Caco-2 (cell line): ENCODE results near the gene LIPK. TPM values are rescaled to one million over a fixed set of nuclear protein-coding genes. Genes with fewer than 3 reads are reported as not detected.
"Not testable (repeated sequence)": the region's sequence is repeated elsewhere in the genome, so short reads cannot be mapped to it uniquely, and the experiment has no call there.

Experiments
- BruUV-seq: library from RNA; stranded (reverse); fragments of 400-500 nt; replicated peaks from 2 replicates; lab custom pipeline; 2021; lab: Mats Ljungman, UMichigan
- CTCF ChIA-PET: fragments of 300-600 bp; sonication (Branson Sonifier 250); formaldehyde crosslinking; loops from one replicate; lab custom pipeline; 2022; ENCODE audit warnings: antibody characterized with exemption; lab: Charles Lee
- POLR2A ChIA-PET: fragments of 300-600 bp; sonication (Branson Sonifier 250); formaldehyde crosslinking; loops from one replicate; lab custom pipeline; 2022; ENCODE audit warnings: antibody characterized with exemption; lab: Charles Lee
- DNase-seq, 2 experiments: peaks; one replicate each; pipeline versions ENCODE4 v3.0.0 to v3.0.0-alpha.2; 2020 to 2022
- H3K27me3 ChIP-seq: replicated peaks from 2 replicates; pipeline ENCODE4 v1.6.0; 2011; ENCODE audit warnings: low read length; ENCODE audit not compliant: control insufficient read depth, insufficient read depth
- H3K36me3 ChIP-seq: 2 replicates; pipeline ENCODE4 v1.5.1; 2011; ENCODE audit warnings: low read length; ENCODE audit not compliant: control insufficient read depth, insufficient read depth
- H3K4me1 ChIP-seq: fragments of 250-450 bp; sonication (Bioruptor Pico); 2 replicates; pipeline ENCODE4 v1.5.1; 2020; ENCODE audit warnings: mild to moderate bottlenecking
- H3K4me3 ChIP-seq: 2 replicates; pipeline ENCODE4 v1.5.1; 2011; ENCODE audit warnings: low read depth, mild to moderate bottlenecking, control low read depth, low read length
- H3K9me3 ChIP-seq: fragments of 250-450 bp; sonication (Bioruptor Pico); 2 replicates; pipeline ENCODE4 v1.5.1; 2020; ENCODE audit warnings: mild to moderate bottlenecking, moderate library complexity
- H3K27ac Mint-ChIP-seq: one replicate; pipeline ENCODE4 v1.8.0; 2022; ENCODE audit warnings: mixed read lengths; ENCODE audit not compliant: unreplicated experiment
- H3K27me3 Mint-ChIP-seq: one replicate; pipeline ENCODE4 v1.8.0; 2022; ENCODE audit warnings: mixed read lengths; ENCODE audit not compliant: insufficient read depth, unreplicated experiment
- H3K36me3 Mint-ChIP-seq: one replicate; pipeline ENCODE4 v1.8.0; 2022; ENCODE audit warnings: mild to moderate bottlenecking, mixed read lengths; ENCODE audit not compliant: insufficient read depth, unreplicated experiment
- H3K4me1 Mint-ChIP-seq: one replicate; pipeline ENCODE4 v1.8.0; 2022; ENCODE audit warnings: low read depth, mixed read lengths; ENCODE audit not compliant: unreplicated experiment
- H3K4me3 Mint-ChIP-seq: one replicate; pipeline ENCODE4 v1.8.0; 2022; ENCODE audit warnings: mild to moderate bottlenecking, moderate library complexity, mixed read lengths; ENCODE audit not compliant: unreplicated experiment
- H3K9me3 Mint-ChIP-seq: one replicate; pipeline ENCODE4 v1.8.0; 2022; ENCODE audit warnings: mixed read lengths; ENCODE audit not compliant: unreplicated experiment
- CTCF ChIP-seq, 2 experiments: fragments of 200-600 bp in 1 of 2; IDR thresholded peaks; 1 replicate in 1 of 2; 2 replicates in 1 of 2; pipeline versions ENCODE4 v1.5.1 to v1.8.0; 2011 to 2022; ENCODE audit warnings: antibody characterized with exemption in 1 of 2, control low read depth in 1 of 2, inconsistent platforms in 1 of 2, low read depth in 1 of 2, low read length in 1 of 2, mild to moderate bottlenecking in 1 of 2, moderate library complexity in 1 of 2; ENCODE audit not compliant: insufficient read depth in 1 of 2, severe bottlenecking in 1 of 2, unreplicated experiment in 1 of 2
- intact Hi-C: fragments of 100-400 bp; cut with micrococcal nuclease; formaldehyde crosslinking; loops from one replicate; pipeline ENCODE4 v1.10.0; 2022; ENCODE audit not compliant: unreplicated experiment
- total RNA-seq: library from RNA; stranded (reverse); gene quantifications from 2 replicates; pipeline ENCODE4 v1.2.3, GENCODE V29; 2022

Gene LIPK
- total RNA-seq, 1 experiment from 2014 or later = not detected

GRCh38 chr10:88693392-88694020 lies 12.5 kb upstream of the LIPK start:
- Mint-ChIP-seq H3K36me3 (no peaks in the 10 kb centered on the region), H3K27ac (no peak overlapping the region), H3K4me1 (no peaks in the 10 kb centered on the region), H3K27me3 (peaks cover 3% of the 10 kb centered on the region), H3K4me3 (no peak overlapping the region), H3K9me3 (no peaks in the 10 kb centered on the region)
- DNase-seq = no peak
- Histone ChIP-seq H3K27me3 (no peaks in the 10 kb centered on the region), H3K4me3 (no peak overlapping the region), H3K9me3 (no peaks in the 10 kb centered on the region), H3K4me1 (no peaks in the 10 kb centered on the region), H3K36me3 (no peaks in the 10 kb centered on the region)
- no TSS peak for BruUV-seq
- ChIA-PET CTCF (no interaction called here), POLR2A (no interaction called here)
- intact Hi-C loops = no loop called here
- no peak for TF ChIP-seq CTCF (IDR thresholded peaks at IDR 0.05; ENCODE audit: insufficient read depth in 1 of 2, low read depth in 1 of 2, low read length in 1 of 2, severe bottlenecking in 1 of 2, unreplicated experiment in 1 of 2)

DNA sequence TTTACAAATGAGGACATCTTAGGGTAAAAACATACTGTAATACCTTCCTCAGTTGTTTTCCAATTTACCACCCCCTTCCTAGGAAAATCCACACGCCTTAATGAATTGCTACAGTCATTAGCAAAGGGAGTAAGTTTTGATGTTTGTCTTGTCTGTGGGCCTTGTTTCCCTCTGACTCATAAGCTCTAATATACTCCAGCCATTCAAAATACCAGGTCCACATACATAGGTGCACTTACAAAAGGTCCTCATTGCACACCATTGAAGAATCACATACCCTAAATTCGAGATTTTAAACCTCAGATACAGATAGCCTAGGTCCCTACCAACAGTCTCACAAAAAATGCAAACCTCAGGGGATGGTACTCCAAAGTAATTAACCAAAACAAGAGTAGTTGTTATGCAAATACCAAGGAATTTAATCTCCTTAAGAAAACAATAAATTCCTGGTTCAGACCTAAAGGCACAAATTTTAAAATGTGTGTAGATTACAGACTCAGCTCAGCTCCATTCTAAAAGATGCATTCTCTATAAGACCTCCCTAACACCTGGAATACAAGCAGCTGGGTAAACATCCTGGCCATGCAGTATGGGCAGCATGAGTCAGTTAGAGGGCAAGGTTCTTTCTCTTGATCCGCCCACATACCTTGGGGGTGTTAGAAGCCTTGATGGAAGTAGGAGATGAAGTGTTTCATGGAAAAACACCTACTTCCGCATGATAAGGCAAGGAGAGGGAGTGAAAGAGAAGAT lies 3.0 kb upstream of the LIPK start:
- Histone ChIP-seq H3K36me3 (no peaks in the 10 kb centered on the region), H3K9me3 (no peaks in the 10 kb centered on the region), H3K4me3 (no peak overlapping the region), H3K4me1 (peaks cover 17% of the 10 kb centered on the region), H3K27me3 (no peaks in the 10 kb centered on the region)
- Mint-ChIP-seq H3K4me3 (peak overlapping the region; percentile 4), H3K9me3 (peaks cover 10% of the 10 kb centered on the region), H3K27me3 (no peaks in the 10 kb centered on the region), H3K27ac (peak overlapping the region; percentile 88), H3K36me3 (peaks cover 6% of the 10 kb centered on the region), H3K4me1 (peaks cover 26% of the 10 kb centered on the region)
- TF ChIP-seq CTCF (IDR thresholded peaks at IDR 0.05; ENCODE audit: insufficient read depth in 1 of 2, low read depth in 1 of 2, low read length in 1 of 2, severe bottlenecking in 1 of 2, unreplicated experiment in 1 of 2) = no peak
- peak; percentile 87 to 92 for DNase-seq
- CTCF ChIA-PET = no interaction called here
- intact Hi-C loops = loop anchor here (1.0 kb wide), 1 partner anchor 15 kb away; no protein-coding TSS in a partner anchor
- POLR2A ChIA-PET = no interaction called here
- BruUV-seq = no TSS peak

DNA sequence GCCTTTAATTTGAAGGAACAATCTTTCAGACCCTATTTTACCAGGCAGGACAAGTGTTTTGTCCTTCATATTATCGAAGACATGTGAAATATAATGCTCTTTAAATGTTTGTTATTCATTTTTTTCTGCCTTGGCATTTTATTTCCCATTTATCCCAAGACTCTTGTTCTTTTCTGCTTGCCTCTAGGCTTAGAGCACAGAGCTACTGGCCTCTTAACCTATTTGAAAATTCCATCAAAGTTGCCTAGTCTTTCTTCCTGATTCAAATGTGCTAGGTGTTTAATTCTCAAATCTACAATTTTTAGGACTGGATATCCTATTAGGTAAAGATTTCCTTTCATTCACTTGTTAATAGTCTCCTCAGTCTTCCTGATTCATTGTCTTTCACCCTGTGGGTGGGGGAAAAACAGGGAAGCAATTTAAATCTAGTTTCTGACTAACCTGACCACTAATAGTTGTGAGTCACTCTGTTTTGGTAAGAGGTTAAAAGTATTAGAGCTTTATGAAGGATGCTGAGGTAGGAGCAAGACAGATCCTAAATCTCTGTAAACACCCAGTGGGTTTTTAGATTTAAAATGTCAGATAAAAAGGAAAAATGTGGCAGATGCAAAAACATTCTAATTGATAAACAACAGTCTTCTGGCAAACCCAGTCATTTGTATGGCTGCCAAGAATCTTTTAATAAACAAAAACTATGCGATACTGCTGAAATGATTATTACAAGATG lies 1.5 kb downstream of the LIPK start:
- intact Hi-C loops = no loop called here
- Histone ChIP-seq H3K9me3 (no peaks in the 10 kb centered on the region), H3K4me3 (no peak overlapping the region), H3K4me1 (peaks cover 10% of the 10 kb centered on the region), H3K27me3 (no peaks in the 10 kb centered on the region), H3K36me3 (no peaks in the 10 kb centered on the region)
- BruUV-seq = no TSS peak
- Mint-ChIP-seq H3K4me1 (peaks cover 27% of the 10 kb centered on the region), H3K36me3 (peaks cover 6% of the 10 kb centered on the region), H3K27ac (no peak overlapping the region), H3K4me3 (no peak overlapping the region), H3K9me3 (no peaks in the 10 kb centered on the region), H3K27me3 (no peaks in the 10 kb centered on the region)
- TF ChIP-seq CTCF (IDR thresholded peaks at IDR 0.05; ENCODE audit: insufficient read depth in 1 of 2, low read depth in 1 of 2, low read length in 1 of 2, severe bottlenecking in 1 of 2, unreplicated experiment in 1 of 2) = no peak
- ChIA-PET CTCF (no interaction called here), POLR2A (no interaction called here)
- no peak for DNase-seq

- H3K4me3 ChIP-seq, H3K36me3 Mint-ChIP-seq, H3K27me3 ChIP-seq, intact Hi-C loops, H3K27me3 Mint-ChIP-seq, H3K9me3 Mint-ChIP-seq, BruUV-seq, H3K36me3 ChIP-seq, CTCF ChIA-PET, H3K9me3 ChIP-seq, H3K4me1 ChIP-seq, POLR2A ChIA-PET, H3K4me3 Mint-ChIP-seq, DNase-seq, H3K27ac Mint-ChIP-seq: not testable (repeated sequence)
- peaks cover 16% of the 10 kb centered on the region for H3K4me1 Mint-ChIP-seq
Observed at GRCh38 chr10:88709361-88709760, 3.3 kb downstream of the LIPK start.
